MM.1S (cell line): ENCODE data around the gene GDF2.

Experiments
- EZH2 ChIP-seq: fragments of 300-600 bp; sonication (generic); optimal IDR thresholded peaks from 2 replicates; pipeline ENCODE3; 2017; ENCODE audit warnings: low read depth, mild to moderate bottlenecking, antibody characterized with exemption, low read length, mixed read lengths
- EZH2phosphoT487 ChIP-seq: fragments of 300-600 bp; sonication (generic); IDR thresholded peaks from 2 replicates; pipeline ENCODE4 v1.6.1; 2018; ENCODE audit warnings: antibody characterized with exemption, low read length
- TF ChIP-seq, protein P1 (sequence below): fragments of 300-600 bp; sonication (generic); IDR thresholded peaks from 2 replicates; pipeline ENCODE4 v1.5.1; 2016; ENCODE audit warnings: antibody characterized with exemption, low read length, mixed read lengths

DNA sequence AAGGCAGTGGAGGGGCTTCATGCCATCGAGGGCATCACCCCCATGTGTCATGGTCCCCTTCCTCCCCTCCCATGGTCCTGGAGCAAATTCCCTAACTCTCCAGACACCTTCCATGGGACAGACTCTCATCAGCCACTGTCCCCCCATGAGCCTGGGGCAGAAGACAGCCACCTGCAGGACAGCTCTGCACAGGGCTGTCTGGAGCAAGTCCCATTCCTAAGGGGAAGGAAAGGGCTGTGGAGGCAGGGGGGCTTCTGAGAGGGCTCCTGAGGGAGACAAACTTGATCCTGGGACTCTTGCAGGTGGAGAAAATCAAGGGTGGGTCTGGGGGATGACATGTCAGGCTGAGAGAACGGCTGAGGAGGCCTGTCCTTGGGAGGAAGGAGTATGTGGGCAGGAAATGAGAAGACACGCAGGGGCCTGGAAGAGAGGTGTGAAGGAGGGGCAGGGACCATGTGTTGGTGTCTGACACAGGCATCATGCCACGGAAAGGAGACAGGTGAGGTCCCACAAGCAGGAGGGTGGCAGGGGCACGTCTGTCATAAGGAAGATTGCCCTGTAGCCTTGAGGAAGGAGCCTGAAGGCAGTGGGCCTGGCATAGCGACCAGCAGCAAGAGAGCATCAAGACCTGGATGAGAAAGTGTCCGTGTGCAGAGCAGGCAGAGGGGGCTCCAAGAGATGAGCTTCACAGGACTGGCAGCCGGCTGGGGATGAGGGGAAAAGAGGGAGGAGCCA lies 36.7 kb upstream of the GDF2 start:
- TF ChIP-seq, protein P1, sequence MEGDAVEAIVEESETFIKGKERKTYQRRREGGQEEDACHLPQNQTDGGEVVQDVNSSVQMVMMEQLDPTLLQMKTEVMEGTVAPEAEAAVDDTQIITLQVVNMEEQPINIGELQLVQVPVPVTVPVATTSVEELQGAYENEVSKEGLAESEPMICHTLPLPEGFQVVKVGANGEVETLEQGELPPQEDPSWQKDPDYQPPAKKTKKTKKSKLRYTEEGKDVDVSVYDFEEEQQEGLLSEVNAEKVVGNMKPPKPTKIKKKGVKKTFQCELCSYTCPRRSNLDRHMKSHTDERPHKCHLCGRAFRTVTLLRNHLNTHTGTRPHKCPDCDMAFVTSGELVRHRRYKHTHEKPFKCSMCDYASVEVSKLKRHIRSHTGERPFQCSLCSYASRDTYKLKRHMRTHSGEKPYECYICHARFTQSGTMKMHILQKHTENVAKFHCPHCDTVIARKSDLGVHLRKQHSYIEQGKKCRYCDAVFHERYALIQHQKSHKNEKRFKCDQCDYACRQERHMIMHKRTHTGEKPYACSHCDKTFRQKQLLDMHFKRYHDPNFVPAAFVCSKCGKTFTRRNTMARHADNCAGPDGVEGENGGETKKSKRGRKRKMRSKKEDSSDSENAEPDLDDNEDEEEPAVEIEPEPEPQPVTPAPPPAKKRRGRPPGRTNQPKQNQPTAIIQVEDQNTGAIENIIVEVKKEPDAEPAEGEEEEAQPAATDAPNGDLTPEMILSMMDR = no peak
- no peak for TF ChIP-seq EZH2phosphoT487
- no peak for TF ChIP-seq EZH2
